Measurements from ENCODE around the gene TMTC3. TPM values are rescaled to one million over a fixed set of nuclear protein-coding genes. Genes with fewer than 3 reads are reported as not detected.
A peak's percentile ranks its signal among the peaks of the same experiment; 100 is the strongest.
"Not testable (repeated sequence)": the region's sequence is repeated elsewhere in the genome, so short reads cannot be mapped to it uniquely, and the experiment has no call there.

The TMTC3 gene
- 4.2 and 4.3 TPM in 2 replicates for total RNA-seq (2014; rRNA removed; shearing (Covaris generic))

GRCh38 chr12:88141774-88142609, at the start of gene TMTC3, which contains the start of gene CEP290:
TSS of gene TMTC3 (plus strand) at chr12:88142307. CDS start at chr12:88148316, 6,009 bp downstream.
TSS of gene CEP290 (minus strand) at chr12:88142088. CDS start at chr12:88141307, 781 bp downstream.
- peak; percentile 99 for DNase-seq (ENCODE audit: low spot score)

GRCh38 chr12:88092771-88093170, 49.3 kb upstream of the TMTC3 start:
- no peak for DNase-seq (ENCODE audit: low spot score)

DNA sequence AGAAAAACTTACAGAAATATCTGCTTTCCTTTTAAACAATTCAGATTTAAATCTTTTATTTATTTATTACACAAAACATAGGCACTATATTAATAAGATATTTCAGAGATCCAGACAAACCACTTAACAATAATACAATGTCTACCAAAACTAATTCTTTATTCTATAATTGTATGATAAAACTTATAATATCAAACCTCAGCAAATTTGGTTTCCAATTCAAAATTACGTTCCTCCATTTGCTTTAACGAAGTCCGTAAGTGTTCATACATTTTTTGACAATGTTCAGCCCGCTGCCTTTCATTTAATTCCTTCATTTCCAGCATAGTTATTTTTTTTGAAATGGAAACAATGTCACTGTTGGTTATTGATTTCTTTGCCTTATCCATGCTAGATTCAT, 48.5 kb upstream of the TMTC3 start:
- DNase-seq (ENCODE audit: low spot score): no peak

DNA sequence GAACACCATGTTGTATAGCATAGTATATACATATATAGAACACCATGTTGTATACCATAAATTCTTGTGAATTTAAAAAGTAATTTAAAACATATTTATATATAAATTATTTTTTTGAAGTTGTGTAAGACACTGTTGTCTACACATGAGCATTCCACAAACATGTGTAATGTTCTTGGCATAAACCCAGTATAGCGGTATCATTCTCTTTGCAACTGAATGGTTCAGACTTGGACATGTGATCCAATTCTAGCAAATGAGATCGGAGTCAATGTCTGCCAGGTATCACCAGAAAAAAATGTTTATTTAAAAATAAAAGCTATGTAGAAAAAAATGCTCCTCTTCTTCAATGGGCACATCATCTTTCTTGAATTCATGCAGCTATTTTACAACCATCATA, 34.1 kb upstream of the TMTC3 start:
- no peak for DNase-seq (ENCODE audit: low spot score)

- DNase-seq (ENCODE audit: low spot score): peak; percentile 72
Observed at GRCh38 chr12:88111074-88111652, 30.9 kb upstream of the TMTC3 start.

DNA sequence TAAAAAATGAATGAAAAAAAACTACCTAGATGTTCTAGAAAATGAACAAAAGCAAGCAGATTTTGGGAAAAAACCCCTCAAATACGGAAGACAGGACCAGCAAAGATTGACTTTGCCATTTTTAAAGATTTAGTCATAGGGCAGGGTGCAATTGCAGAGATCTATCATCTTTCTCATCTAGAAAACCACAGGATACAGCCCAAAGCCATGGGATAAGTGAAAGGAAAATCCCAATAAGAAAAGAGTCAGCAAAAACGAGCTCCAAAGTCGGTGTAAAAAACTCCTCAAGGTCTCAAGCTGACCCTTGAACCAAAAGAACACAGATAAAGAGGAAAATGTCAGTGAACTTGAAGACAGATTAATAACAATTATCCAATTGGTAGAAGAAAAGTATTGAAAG, 28.2 kb upstream of the TMTC3 start:
- DNase-seq (ENCODE audit: low spot score): no peak

DNA sequence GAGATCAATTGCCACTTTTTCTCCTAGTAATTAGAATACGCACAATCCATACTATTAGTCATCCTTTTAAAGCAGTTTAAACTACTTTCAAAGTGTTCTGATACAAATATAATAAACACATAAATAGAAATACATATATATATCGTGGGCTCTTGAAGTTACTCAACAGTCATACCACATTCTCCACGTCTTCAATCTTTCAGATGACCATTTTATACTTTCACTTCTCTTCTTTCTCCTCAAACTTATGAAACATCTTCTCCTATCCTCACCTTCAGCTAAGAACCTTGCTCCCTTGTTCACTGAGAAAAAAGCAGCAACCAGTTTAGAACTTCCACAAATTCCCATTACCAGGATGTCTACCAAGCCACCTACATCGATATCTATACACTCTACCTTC, 19.4 kb upstream of the TMTC3 start:
- no peak for DNase-seq (ENCODE audit: low spot score)

GRCh38 chr12:88127099-88127498, 15.0 kb upstream of the TMTC3 start:
- no peak for DNase-seq (ENCODE audit: low spot score)

- no peak for DNase-seq (ENCODE audit: low spot score)
Observed at GRCh38 chr12:88127855-88128254, 14.3 kb upstream of the TMTC3 start.

DNA sequence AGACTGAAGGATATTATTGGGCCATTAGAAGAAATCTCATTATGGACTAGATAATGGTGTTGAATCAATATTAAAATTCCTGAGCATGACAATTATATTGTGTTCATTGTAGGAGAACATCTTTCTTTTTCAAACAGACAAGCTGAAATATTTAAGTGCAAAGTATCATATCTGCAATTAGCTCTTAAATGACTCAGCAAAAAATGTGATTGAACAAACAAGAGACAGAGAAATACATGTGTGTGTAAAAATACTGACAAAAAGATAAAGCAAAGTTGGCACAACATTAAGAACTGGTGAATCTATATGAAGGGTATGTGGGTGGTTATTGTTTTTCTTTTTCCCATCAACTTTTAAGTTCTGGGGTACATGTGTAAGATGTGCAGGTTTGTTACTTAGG, 9.7 kb upstream of the TMTC3 start:
- DNase-seq (ENCODE audit: low spot score): no peak

DNA sequence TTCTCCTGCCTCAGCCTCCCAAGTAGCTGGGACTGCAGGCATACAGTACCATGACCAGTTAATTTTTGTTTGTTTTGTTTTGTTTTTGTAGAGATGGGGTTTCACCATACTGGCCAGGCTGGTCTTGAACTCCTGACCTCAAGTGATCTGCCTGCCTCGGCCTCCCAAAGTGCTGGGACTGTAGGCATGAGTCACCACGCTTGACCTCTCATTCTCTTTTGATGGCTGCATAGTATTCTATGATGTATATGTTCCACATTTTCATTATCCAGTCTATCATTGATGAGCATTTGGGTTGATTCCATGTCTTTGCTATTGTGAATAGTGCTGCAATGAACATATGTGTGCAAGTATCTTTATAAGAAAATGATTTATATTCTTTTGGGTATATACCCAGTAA, 8.9 kb upstream of the TMTC3 start:
- not testable (repeated sequence) for DNase-seq (ENCODE audit: low spot score)

DNA sequence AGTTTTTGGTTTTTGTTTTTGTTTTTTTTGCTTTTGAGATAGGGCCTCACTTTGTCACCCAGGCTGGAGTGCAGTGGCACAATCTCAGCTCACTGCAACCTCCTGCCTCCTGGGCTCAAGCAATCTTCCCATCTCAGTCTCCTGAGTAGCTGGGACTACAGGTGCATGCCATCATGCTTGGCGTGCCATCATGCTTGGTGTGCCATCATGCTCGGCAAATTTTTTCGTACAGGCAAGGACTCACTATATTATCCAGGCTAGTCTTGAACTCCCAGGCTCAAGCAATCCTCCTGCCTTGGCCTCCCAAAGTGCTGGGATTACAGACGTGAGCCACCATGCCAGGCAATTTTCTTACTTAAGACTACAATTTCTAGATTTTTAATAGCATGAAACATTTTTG, 2.4 kb upstream of the TMTC3 start:
- not testable (repeated sequence) for DNase-seq (ENCODE audit: low spot score)

DNA sequence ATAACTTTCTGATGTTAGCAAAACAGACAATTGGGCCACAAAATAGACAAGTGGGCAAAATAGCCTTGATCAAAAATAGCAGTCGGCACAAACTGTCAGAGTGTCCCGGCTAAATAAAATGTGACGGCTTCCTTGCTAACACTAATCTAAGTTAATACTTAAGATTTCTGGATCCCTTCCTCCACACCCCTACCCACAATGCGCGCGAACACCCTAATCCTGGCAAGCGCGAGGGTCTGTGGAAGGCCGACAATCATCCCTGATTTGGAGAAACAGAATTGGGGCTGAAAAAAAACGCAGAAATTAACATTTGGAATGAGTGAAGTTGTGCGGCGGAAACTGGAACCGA, 708 bp upstream of the TMTC3 start:
- no peak for DNase-seq (ENCODE audit: low spot score)

GRCh38 chr12:88142610-88142991, 494 bp downstream of the TMTC3 start:
- DNase-seq (ENCODE audit: low spot score): no peak

DNA sequence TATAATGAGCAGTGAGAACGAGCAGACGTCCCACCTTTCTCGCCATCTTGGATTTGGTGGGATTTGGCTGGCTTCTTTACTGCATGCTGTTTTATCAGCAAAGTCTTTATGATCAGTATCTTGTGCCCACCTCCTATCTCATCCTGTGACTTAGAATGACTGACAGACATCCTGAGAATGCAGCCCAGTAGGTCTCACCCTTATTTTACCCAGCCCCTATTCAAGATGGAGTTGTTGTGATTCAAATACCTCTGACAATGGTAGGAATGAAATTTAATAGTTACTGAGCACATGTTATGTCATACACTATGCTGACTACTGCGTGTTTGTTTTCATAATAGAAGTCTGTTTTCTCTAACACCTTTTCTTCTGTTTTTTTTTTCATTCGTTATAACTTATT, 1.9 kb downstream of the TMTC3 start:
- no peak for DNase-seq (ENCODE audit: low spot score)

DNA sequence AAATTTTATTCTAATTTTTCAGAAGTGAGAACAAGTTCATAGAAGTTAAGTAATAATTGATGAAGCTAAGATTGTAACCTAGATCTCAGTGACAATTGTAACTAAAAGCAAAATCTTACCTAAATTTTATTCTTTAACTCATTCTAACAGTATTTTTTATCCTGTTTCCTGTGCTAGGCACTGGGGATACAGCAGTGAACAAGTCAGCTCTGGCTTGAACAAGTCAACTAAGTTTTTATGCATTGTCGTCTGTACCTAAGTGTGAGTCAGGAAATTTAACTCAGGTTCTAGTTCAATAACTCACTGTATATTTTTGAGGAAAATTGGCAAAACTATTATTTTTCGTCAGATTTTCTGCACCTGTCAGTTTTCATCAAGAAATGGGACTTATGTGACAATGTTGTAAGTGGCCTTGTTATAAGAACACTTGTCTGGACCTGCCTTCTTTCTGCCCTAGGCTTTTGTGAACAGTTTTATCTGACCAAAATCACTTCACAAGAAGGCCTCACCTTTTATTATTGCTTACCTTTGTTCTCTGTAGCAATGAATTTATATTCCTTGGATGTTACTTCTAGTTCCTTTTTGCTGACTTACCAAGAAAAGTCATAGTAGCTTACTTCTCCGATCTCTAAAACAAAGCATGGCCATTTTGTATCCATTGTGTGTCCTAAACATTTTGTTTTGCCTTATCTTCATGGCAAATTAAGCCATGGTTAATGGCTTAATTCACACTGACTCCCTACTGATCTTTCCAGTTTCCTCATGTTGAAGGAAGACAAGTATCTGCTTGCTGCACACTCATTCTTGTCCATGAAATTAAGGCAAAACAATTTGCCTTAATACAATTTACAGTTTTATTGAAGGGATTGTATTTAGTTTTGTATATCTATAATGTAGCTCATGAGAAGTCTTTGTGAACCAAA, 2.7 kb downstream of the TMTC3 start:
- no peak for DNase-seq (ENCODE audit: low spot score)

- no peak for DNase-seq (ENCODE audit: low spot score)
Observed at GRCh38 chr12:88145567-88146505, 3.7 kb downstream of the TMTC3 start.

DNA sequence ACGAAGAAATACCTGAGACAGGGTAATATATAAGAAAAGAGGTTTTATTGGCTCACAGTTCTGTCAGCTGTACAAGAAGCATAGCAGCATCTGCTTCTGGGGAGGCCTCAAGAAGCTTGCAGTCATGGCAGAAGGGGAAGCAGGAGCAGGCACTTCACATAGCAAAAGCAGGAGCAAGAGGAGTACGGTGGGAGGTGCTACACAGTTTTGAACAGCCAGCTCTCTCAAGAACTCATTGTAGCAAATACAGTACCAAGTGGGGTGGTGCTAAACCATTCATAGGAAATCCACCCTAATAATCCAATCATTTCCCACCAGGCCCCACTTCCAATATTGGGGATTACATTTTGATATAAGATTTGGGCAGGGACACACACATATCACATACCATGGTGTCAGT, 8.0 kb downstream of the TMTC3 start:
- DNase-seq (ENCODE audit: low spot score): no peak

GRCh38 chr12:88153959-88154358, 11.9 kb downstream of the TMTC3 start:
- peak; percentile 65 for DNase-seq (ENCODE audit: low spot score)

GRCh38 chr12:88156075-88156654, 14.1 kb downstream of the TMTC3 start:
- DNase-seq (ENCODE audit: low spot score): no peak

DNA sequence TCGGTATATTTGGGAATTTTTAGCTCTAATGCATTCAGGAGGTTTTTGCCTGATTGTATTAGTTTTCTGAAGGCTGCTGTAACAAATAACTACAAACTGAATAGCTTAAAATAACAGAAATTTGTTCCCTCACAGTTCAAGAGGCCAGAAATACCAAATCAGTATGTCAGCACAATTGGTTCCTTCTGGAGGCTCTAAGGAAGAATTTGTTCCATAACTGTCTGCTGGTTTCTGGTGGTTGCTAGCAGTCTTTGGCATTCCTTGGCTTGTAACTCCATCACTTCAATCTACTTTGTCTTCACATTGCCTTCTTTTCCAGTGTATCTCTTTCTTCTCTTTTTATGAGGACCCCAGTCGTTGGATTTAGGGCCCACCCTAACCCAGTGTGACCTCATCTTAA, 21.3 kb downstream of the TMTC3 start:
- no peak for DNase-seq (ENCODE audit: low spot score)
